ENCODE data around the gene COPE.

- TF ChIP-seq CTCF (IDR thresholded peaks at IDR 0.05; ENCODE audit: poor library complexity, severe bottlenecking) (no peak), POLR2AphosphoS5 (IDR thresholded peaks at IDR 0.05) (no peak), EP300 (conservative IDR thresholded peaks at IDR 0.05; ENCODE audit: poor library complexity, severe bottlenecking) (no peak), MXI1 (conservative IDR thresholded peaks at IDR 0.05; ENCODE audit: poor library complexity, severe bottlenecking) (no peak), EZH2 (IDR thresholded peaks at IDR 0.05; ENCODE audit: borderline replicate concordance, insufficient read depth, low read length, poor library complexity, severe bottlenecking) (no peak)
Measured at GRCh38 chr19:18948075-18948975, 29.1 kb upstream of the COPE start.
